ENCODE results near the gene IL5RA.

Gene IL5RA

GRCh38 chr3:3107858-3108257 is 2.3 kb downstream of the IL5RA start:
- H3K27ac ChIP-seq (ENCODE audit: low read depth in 2 of 2, low read length in 2 of 2), result no peak overlapping the region
- no peaks in the 10 kb centered on the region for H3K27me3 ChIP-seq (ENCODE audit: control insufficient read depth in 2 of 2, insufficient read depth in 2 of 2, low read length in 2 of 2)
- H3K4me1 ChIP-seq (ENCODE audit: control insufficient read depth in 2 of 2, insufficient read depth in 2 of 2, low read length in 2 of 2), result no peaks in the 10 kb centered on the region
- no peak overlapping the region for H3K4me3 ChIP-seq (ENCODE audit: low read length in 2 of 2)
- no peak overlapping the region for H3K9ac ChIP-seq (ENCODE audit: low read depth in 1 of 2, low read length in 2 of 2)
- no peaks in the 10 kb centered on the region for H3K36me3 ChIP-seq (ENCODE audit: control insufficient read depth in 2 of 2, insufficient read depth in 2 of 2, low read length in 2 of 2)
- H3K9me3 ChIP-seq (ENCODE audit: control insufficient read depth in 2 of 2, low read length in 2 of 2), result no peaks in the 10 kb centered on the region

GRCh38 chr3:3107181-3107580 is 3.0 kb downstream of the IL5RA start:
- Histone ChIP-seq H3K4me3 (ENCODE audit: low read length in 2 of 2) (no peak overlapping the region), H3K9me3 (ENCODE audit: control insufficient read depth in 2 of 2, low read length in 2 of 2) (no peaks in the 10 kb centered on the region), H3K9ac (ENCODE audit: low read depth in 1 of 2, low read length in 2 of 2) (no peak overlapping the region), H3K36me3 (ENCODE audit: control insufficient read depth in 2 of 2, insufficient read depth in 2 of 2, low read length in 2 of 2) (no peaks in the 10 kb centered on the region), H3K27ac (ENCODE audit: low read depth in 2 of 2, low read length in 2 of 2) (no peak overlapping the region), H3K4me1 (ENCODE audit: control insufficient read depth in 2 of 2, insufficient read depth in 2 of 2, low read length in 2 of 2) (no peaks in the 10 kb centered on the region), H3K27me3 (ENCODE audit: control insufficient read depth in 2 of 2, insufficient read depth in 2 of 2, low read length in 2 of 2) (no peaks in the 10 kb centered on the region)

- Histone ChIP-seq H3K27ac (ENCODE audit: low read depth in 2 of 2, low read length in 2 of 2) (no peak overlapping the region), H3K4me3 (ENCODE audit: low read length in 2 of 2) (no peak overlapping the region), H3K36me3 (ENCODE audit: control insufficient read depth in 2 of 2, insufficient read depth in 2 of 2, low read length in 2 of 2) (no peaks in the 10 kb centered on the region), H3K9me3 (ENCODE audit: control insufficient read depth in 2 of 2, low read length in 2 of 2) (no peaks in the 10 kb centered on the region), H3K4me1 (ENCODE audit: control insufficient read depth in 2 of 2, insufficient read depth in 2 of 2, low read length in 2 of 2) (no peaks in the 10 kb centered on the region), H3K27me3 (ENCODE audit: control insufficient read depth in 2 of 2, insufficient read depth in 2 of 2, low read length in 2 of 2) (no peaks in the 10 kb centered on the region), H3K9ac (ENCODE audit: low read depth in 1 of 2, low read length in 2 of 2) (no peak overlapping the region)
Measured at GRCh38 chr3:3105815-3106214, 4.4 kb downstream of the IL5RA start.

GRCh38 chr3:3105246-3105645 is 4.9 kb downstream of the IL5RA start:
- Histone ChIP-seq H3K9ac (ENCODE audit: low read depth in 1 of 2, low read length in 2 of 2) (no peak overlapping the region), H3K4me3 (ENCODE audit: low read length in 2 of 2) (no peak overlapping the region), H3K4me1 (ENCODE audit: control insufficient read depth in 2 of 2, insufficient read depth in 2 of 2, low read length in 2 of 2) (no peaks in the 10 kb centered on the region), H3K27me3 (ENCODE audit: control insufficient read depth in 2 of 2, insufficient read depth in 2 of 2, low read length in 2 of 2) (no peaks in the 10 kb centered on the region), H3K36me3 (ENCODE audit: control insufficient read depth in 2 of 2, insufficient read depth in 2 of 2, low read length in 2 of 2) (no peaks in the 10 kb centered on the region), H3K27ac (ENCODE audit: low read depth in 2 of 2, low read length in 2 of 2) (no peak overlapping the region), H3K9me3 (ENCODE audit: control insufficient read depth in 2 of 2, low read length in 2 of 2) (no peaks in the 10 kb centered on the region)

- H3K9ac ChIP-seq (ENCODE audit: low read depth in 1 of 2, low read length in 2 of 2), result no peak overlapping the region
- no peaks in the 10 kb centered on the region for H3K4me1 ChIP-seq (ENCODE audit: control insufficient read depth in 2 of 2, insufficient read depth in 2 of 2, low read length in 2 of 2)
- H3K4me3 ChIP-seq (ENCODE audit: low read length in 2 of 2), result no peak overlapping the region
- no peaks in the 10 kb centered on the region for H3K27me3 ChIP-seq (ENCODE audit: control insufficient read depth in 2 of 2, insufficient read depth in 2 of 2, low read length in 2 of 2)
- H3K36me3 ChIP-seq (ENCODE audit: control insufficient read depth in 2 of 2, insufficient read depth in 2 of 2, low read length in 2 of 2), result no peaks in the 10 kb centered on the region
- H3K27ac ChIP-seq (ENCODE audit: low read depth in 2 of 2, low read length in 2 of 2), result no peak overlapping the region
- H3K9me3 ChIP-seq (ENCODE audit: control insufficient read depth in 2 of 2, low read length in 2 of 2), result no peaks in the 10 kb centered on the region
Measured at GRCh38 chr3:3102751-3103150, 7.4 kb downstream of the IL5RA start.

GRCh38 chr3:3101660-3102458 is 8.3 kb downstream of the IL5RA start:
- H3K9ac ChIP-seq (ENCODE audit: low read depth in 1 of 2, low read length in 2 of 2), result no peak overlapping the region
- H3K27ac ChIP-seq (ENCODE audit: low read depth in 2 of 2, low read length in 2 of 2), result no peak overlapping the region
- no peaks in the 10 kb centered on the region for H3K36me3 ChIP-seq (ENCODE audit: control insufficient read depth in 2 of 2, insufficient read depth in 2 of 2, low read length in 2 of 2)
- no peaks in the 10 kb centered on the region for H3K9me3 ChIP-seq (ENCODE audit: control insufficient read depth in 2 of 2, low read length in 2 of 2)
- no peaks in the 10 kb centered on the region for H3K4me1 ChIP-seq (ENCODE audit: control insufficient read depth in 2 of 2, insufficient read depth in 2 of 2, low read length in 2 of 2)
- H3K4me3 ChIP-seq (ENCODE audit: low read length in 2 of 2), result no peak overlapping the region
- no peaks in the 10 kb centered on the region for H3K27me3 ChIP-seq (ENCODE audit: control insufficient read depth in 2 of 2, insufficient read depth in 2 of 2, low read length in 2 of 2)

GRCh38 chr3:3097958-3098357 is 12.2 kb downstream of the IL5RA start:
- Histone ChIP-seq H3K9me3 (ENCODE audit: control insufficient read depth in 2 of 2, low read length in 2 of 2) (no peaks in the 10 kb centered on the region), H3K9ac (ENCODE audit: low read depth in 1 of 2, low read length in 2 of 2) (no peak overlapping the region), H3K4me1 (ENCODE audit: control insufficient read depth in 2 of 2, insufficient read depth in 2 of 2, low read length in 2 of 2) (no peaks in the 10 kb centered on the region), H3K27ac (ENCODE audit: low read depth in 2 of 2, low read length in 2 of 2) (peak overlapping the region in 1 of 2 donors; percentile 22), H3K27me3 (ENCODE audit: control insufficient read depth in 2 of 2, insufficient read depth in 2 of 2, low read length in 2 of 2) (no peaks in the 10 kb centered on the region), H3K4me3 (ENCODE audit: low read length in 2 of 2) (no peak overlapping the region), H3K36me3 (ENCODE audit: control insufficient read depth in 2 of 2, insufficient read depth in 2 of 2, low read length in 2 of 2) (no peaks in the 10 kb centered on the region)

GRCh38 chr3:3089017-3089416 is 21.2 kb downstream of the IL5RA start:
- H3K36me3 ChIP-seq (ENCODE audit: control insufficient read depth in 2 of 2, insufficient read depth in 2 of 2, low read length in 2 of 2), result no peaks in the 10 kb centered on the region
- H3K9me3 ChIP-seq (ENCODE audit: control insufficient read depth in 2 of 2, low read length in 2 of 2), result no peaks in the 10 kb centered on the region
- no peak overlapping the region for H3K4me3 ChIP-seq (ENCODE audit: low read length in 2 of 2)
- no peaks in the 10 kb centered on the region for H3K4me1 ChIP-seq (ENCODE audit: control insufficient read depth in 2 of 2, insufficient read depth in 2 of 2, low read length in 2 of 2)
- H3K27ac ChIP-seq (ENCODE audit: low read depth in 2 of 2, low read length in 2 of 2), result no peak overlapping the region
- no peak overlapping the region for H3K9ac ChIP-seq (ENCODE audit: low read depth in 1 of 2, low read length in 2 of 2)
- H3K27me3 ChIP-seq (ENCODE audit: control insufficient read depth in 2 of 2, insufficient read depth in 2 of 2, low read length in 2 of 2), result no peaks in the 10 kb centered on the region

- H3K9ac ChIP-seq (ENCODE audit: low read depth in 1 of 2, low read length in 2 of 2), result no peak overlapping the region
- H3K4me3 ChIP-seq (ENCODE audit: low read length in 2 of 2), result no peak overlapping the region
- no peaks in the 10 kb centered on the region for H3K27me3 ChIP-seq (ENCODE audit: control insufficient read depth in 2 of 2, insufficient read depth in 2 of 2, low read length in 2 of 2)
- H3K36me3 ChIP-seq (ENCODE audit: control insufficient read depth in 2 of 2, insufficient read depth in 2 of 2, low read length in 2 of 2), result no peaks in the 10 kb centered on the region
- H3K9me3 ChIP-seq (ENCODE audit: control insufficient read depth in 2 of 2, low read length in 2 of 2), result no peaks in the 10 kb centered on the region
- no peaks in the 10 kb centered on the region for H3K4me1 ChIP-seq (ENCODE audit: control insufficient read depth in 2 of 2, insufficient read depth in 2 of 2, low read length in 2 of 2)
- H3K27ac ChIP-seq (ENCODE audit: low read depth in 2 of 2, low read length in 2 of 2), result no peak overlapping the region
Measured at GRCh38 chr3:3087716-3088465, 22.3 kb downstream of the IL5RA start.

GRCh38 chr3:3087279-3087678 is 22.9 kb downstream of the IL5RA start:
- Histone ChIP-seq H3K9ac (ENCODE audit: low read depth in 1 of 2, low read length in 2 of 2) (no peak overlapping the region), H3K4me3 (ENCODE audit: low read length in 2 of 2) (no peak overlapping the region), H3K27me3 (ENCODE audit: control insufficient read depth in 2 of 2, insufficient read depth in 2 of 2, low read length in 2 of 2) (no peaks in the 10 kb centered on the region), H3K27ac (ENCODE audit: low read depth in 2 of 2, low read length in 2 of 2) (no peak overlapping the region), H3K9me3 (ENCODE audit: control insufficient read depth in 2 of 2, low read length in 2 of 2) (no peaks in the 10 kb centered on the region), H3K4me1 (ENCODE audit: control insufficient read depth in 2 of 2, insufficient read depth in 2 of 2, low read length in 2 of 2) (no peaks in the 10 kb centered on the region), H3K36me3 (ENCODE audit: control insufficient read depth in 2 of 2, insufficient read depth in 2 of 2, low read length in 2 of 2) (no peaks in the 10 kb centered on the region)

Data from mucosa of rectum (tissue), 2 donors.